Panc1 (cell line): ENCODE measurements around the gene HMSD. TPM values are rescaled to one million over a fixed set of nuclear protein-coding genes. Genes with fewer than 3 reads are reported as not detected.

Experiments
- ATAC-seq: fragments of 200-7000 bp; cut with Tn5 transposase; 2 replicates; pipeline ENCODE4 v1.9.1; 2020; ENCODE audit warnings: mild to moderate bottlenecking, moderate library complexity
- BruUV-seq: library from RNA; stranded (reverse); fragments of 400-500 nt; replicated peaks from 2 replicates; lab custom pipeline; 2021; lab: Mats Ljungman, UMichigan
- CTCF ChIA-PET: fragments of 300-600 bp; sonication (Branson Sonifier 250); formaldehyde crosslinking; loops from one replicate; lab custom pipeline; 2022; ENCODE audit warnings: antibody characterized with exemption; lab: Charles Lee
- POLR2A ChIA-PET: fragments of 300-600 bp; sonication (Branson Sonifier 250); formaldehyde crosslinking; loops from one replicate; lab custom pipeline; 2022; ENCODE audit warnings: antibody characterized with exemption; lab: Charles Lee
- DNase-seq: peaks from one replicate; pipeline ENCODE4 v3.0.0-alpha.2; 2010; ENCODE audit warnings: low read depth, low spot score
- H3K27ac ChIP-seq: 2 replicates; pipeline ENCODE4 v1.5.1; 2011; ENCODE audit warnings: mild to moderate bottlenecking, low read length, inconsistent platforms
- H3K27me3 ChIP-seq: fragments of 200-500 bp; sonication (Bioruptor generic); 2 replicates; pipeline ENCODE4 v1.6.0; 2014; ENCODE audit warnings: low read length, inconsistent platforms; ENCODE audit not compliant: control insufficient read depth, insufficient read depth
- H3K36me3 ChIP-seq: fragments of 200-500 bp; sonication (Bioruptor generic); 2 replicates; pipeline ENCODE4 v1.5.1; 2014; ENCODE audit warnings: inconsistent platforms, mild to moderate bottlenecking, low read length, moderate library complexity; ENCODE audit not compliant: control insufficient read depth, insufficient read depth
- H3K4me1 ChIP-seq: 2 replicates; pipeline ENCODE4 v1.5.1; 2011; ENCODE audit warnings: inconsistent platforms, mild to moderate bottlenecking, low read length, moderate library complexity; ENCODE audit not compliant: control insufficient read depth, insufficient read depth
- H3K4me3 ChIP-seq, 2 experiments: 2 replicates each; pipeline ENCODE4 v1.5.1; 2011 to 2012; ENCODE audit warnings: low read depth in 2 of 2, low read length in 2 of 2, mild to moderate bottlenecking in 2 of 2, inconsistent platforms in 1 of 2, moderate library complexity in 1 of 2
- H3K9me3 ChIP-seq: fragments of 200-500 bp; sonication (Bioruptor generic); 2 replicates; pipeline ENCODE4 v1.5.1; 2014; ENCODE audit warnings: low read depth, mild to moderate bottlenecking, inconsistent platforms, low read length, moderate library complexity; ENCODE audit not compliant: control insufficient read depth, insufficient read depth
- CTCF ChIP-seq: fragments of 450-650 bp; IDR thresholded peaks from 2 replicates; pipeline ENCODE4 v1.5.1; 2017; ENCODE audit warnings: mild to moderate bottlenecking
- POLR2AphosphoS5 ChIP-seq: IDR thresholded peaks from 2 replicates; pipeline ENCODE4 v1.6.1; 2012; ENCODE audit warnings: mild to moderate bottlenecking, low read depth, low read length, moderate library complexity
- REST ChIP-seq, 2 experiments: IDR thresholded peaks; 2 replicates each; pipeline ENCODE4 v1.6.1; 2011 to 2012; ENCODE audit warnings: low read depth in 2 of 2, control low read depth in 1 of 2, low read length in 1 of 2, mild to moderate bottlenecking in 1 of 2, moderate library complexity in 1 of 2; ENCODE audit not compliant: insufficient read depth in 1 of 2
- SIN3A ChIP-seq: IDR thresholded peaks from 2 replicates; pipeline ENCODE4 v1.6.1; 2012; ENCODE audit warnings: low read depth, mild to moderate bottlenecking, low read length, moderate library complexity, borderline replicate concordance; ENCODE audit not compliant: insufficient read depth
- TCF7L2 ChIP-seq: IDR thresholded peaks from 2 replicates; pipeline ENCODE4 v1.6.1; 2011; ENCODE audit warnings: mild to moderate bottlenecking, low read depth, low read length, inconsistent platforms
- in situ Hi-C: cut with HindIII; loops from 2 replicates; pipeline ENCODE4 v1.10.0; 2016; ENCODE audit warnings: low sequenced_read_pairs, low pct_unique_long_range_greater_than_20kb
- intact Hi-C: fragments of 100-400 bp; cut with micrococcal nuclease; formaldehyde crosslinking; loops from one replicate; pipeline ENCODE4 v1.10.0; 2022; ENCODE audit not compliant: unreplicated experiment
- total RNA-seq: library from RNA; stranded (reverse); gene quantifications from one replicate; pipeline ENCODE4 v1.2.1, GENCODE V29; 2021; ENCODE audit not compliant: unreplicated experiment

Gene HMSD
- total RNA-seq, 1 experiment from 2014 or later = 1.3 TPM

GRCh38 chr18:63969942-63970808 lies 21.1 kb downstream of the HMSD start, which contains the start of gene SERPINB8:
Gene SERPINB8, plus strand, starts transcription at chr18:63970081. Its CDS starts 8,228 bp downstream, at chr18:63978309.
- intact Hi-C loops (no loop called here), in situ Hi-C loops (no loop called here)
- Histone ChIP-seq H3K9me3 (no peaks in the 10 kb centered on the region), H3K36me3 (no peaks in the 10 kb centered on the region), H3K27ac (peak within 1 kb of the TSS; percentile 75), H3K4me1 (no peaks in the 10 kb centered on the region; the same call in 1 of the 2 replicates), H3K4me3 (peak within 1 kb of the TSS; percentile 69 to 70), H3K27me3 (no peaks in the 10 kb centered on the region)
- TF ChIP-seq SIN3A = no peak
- TF ChIP-seq CTCF = no peak
- TF ChIP-seq TCF7L2 = no peak
- no peak for TF ChIP-seq POLR2AphosphoS5
- no peak for TF ChIP-seq REST (IDR thresholded peaks at IDR 0.05; ENCODE audit: insufficient read depth in 1 of 2, low read depth in 2 of 2, low read length in 1 of 2)
- TSS peak; percentile 69 for BruUV-seq
- peak; percentile 53 for DNase-seq
- CTCF ChIA-PET = interaction anchor here (0.5 kb wide), 1 partner anchor 954 kb away, joined by 3 read pairs; no protein-coding TSS in a partner anchor
- ATAC-seq = peak; percentile 98
- POLR2A ChIA-PET = no interaction called here

GRCh38 chr18:63970809-63971205 lies 21.7 kb downstream of the HMSD start:
- no peak for TF ChIP-seq SIN3A
- no peak for TF ChIP-seq TCF7L2
- no peak for TF ChIP-seq REST (IDR thresholded peaks at IDR 0.05; ENCODE audit: insufficient read depth in 1 of 2, low read depth in 2 of 2, low read length in 1 of 2)
- TF ChIP-seq CTCF = no peak
- ATAC-seq (peak; percentile 82), DNase-seq (no peak)
- peak overlapping the region; percentile 69 to 70 for H3K4me3 ChIP-seq
- intact Hi-C loops = no loop called here
- in situ Hi-C loops = no loop called here
- no peaks in the 10 kb centered on the region; the same call in 1 of the 2 replicates for H3K4me1 ChIP-seq
- H3K27me3 ChIP-seq = no peaks in the 10 kb centered on the region
- ChIA-PET POLR2A (no interaction called here), CTCF (interaction anchor here (0.5 kb wide), 1 partner anchor 955 kb away, joined by 3 read pairs; no protein-coding TSS in a partner anchor)
- BruUV-seq = no TSS peak
- no peaks in the 10 kb centered on the region for H3K9me3 ChIP-seq
- peak overlapping the region; percentile 65 for H3K27ac ChIP-seq
- no peaks in the 10 kb centered on the region for H3K36me3 ChIP-seq
